ENCODE data around the gene KLHL30.

KLHL30 gene, protein sequence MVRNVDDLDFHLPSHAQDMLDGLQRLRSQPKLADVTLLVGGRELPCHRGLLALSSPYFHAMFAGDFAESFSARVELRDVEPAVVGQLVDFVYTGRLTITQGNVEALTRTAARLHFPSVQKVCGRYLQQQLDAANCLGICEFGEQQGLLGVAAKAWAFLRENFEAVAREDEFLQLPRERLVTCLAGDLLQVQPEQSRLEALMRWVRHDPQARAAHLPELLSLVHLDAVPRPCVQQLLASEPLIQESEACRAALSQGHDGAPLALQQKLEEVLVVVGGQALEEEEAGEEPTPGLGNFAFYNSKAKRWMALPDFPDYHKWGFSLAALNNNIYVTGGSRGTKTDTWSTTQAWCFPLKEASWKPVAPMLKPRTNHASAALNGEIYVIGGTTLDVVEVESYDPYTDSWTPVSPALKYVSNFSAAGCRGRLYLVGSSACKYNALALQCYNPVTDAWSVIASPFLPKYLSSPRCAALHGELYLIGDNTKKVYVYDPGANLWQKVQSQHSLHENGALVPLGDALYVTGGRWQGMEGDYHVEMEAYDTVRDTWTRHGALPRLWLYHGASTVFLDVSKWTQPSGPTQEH

DNA sequence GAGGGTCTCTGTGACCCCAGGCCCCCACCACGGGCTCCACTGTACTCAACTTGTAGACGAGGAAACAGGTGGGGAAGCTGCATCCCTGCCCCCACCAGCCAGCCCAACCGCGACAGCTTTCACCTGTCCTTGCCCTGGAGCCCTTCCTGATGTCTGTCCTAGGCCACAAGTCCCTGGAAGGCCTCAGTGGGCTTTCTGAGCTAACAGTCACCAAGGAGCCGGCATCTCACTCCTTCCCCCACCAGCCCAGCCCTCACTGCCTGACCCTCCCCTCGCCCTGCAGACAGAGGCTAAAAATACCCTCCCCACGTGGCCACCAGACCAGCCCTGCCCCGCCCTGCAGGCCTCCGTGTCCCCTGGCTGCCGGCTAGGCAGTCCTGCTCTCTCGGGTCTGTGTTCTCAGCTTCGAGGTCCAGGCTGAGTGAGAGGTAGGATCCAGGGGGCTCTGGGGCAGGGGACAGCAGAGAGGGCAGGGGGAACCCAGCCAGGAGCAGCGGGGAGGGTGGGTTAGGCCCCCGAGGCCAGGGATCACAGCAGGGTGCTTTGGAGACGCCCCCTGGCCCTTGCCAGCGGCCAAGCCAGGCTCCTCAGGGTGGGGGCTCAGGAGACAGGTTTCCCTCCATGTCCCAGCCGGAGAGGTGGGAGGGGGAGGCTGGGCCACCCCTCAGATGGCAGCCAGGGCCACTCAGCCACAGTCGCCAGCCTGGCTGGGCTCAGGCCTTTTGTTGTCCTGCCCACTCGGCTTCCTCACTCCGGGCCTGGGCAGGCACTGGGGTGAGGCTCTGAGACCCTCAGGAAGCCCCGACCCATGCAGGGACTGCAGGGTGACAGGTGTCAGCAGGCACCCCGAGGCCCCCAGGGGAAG is at the start of gene KLHL30:
TSS of gene KLHL30 (plus strand) at position 338 of the 865 bp plus-strand sequence. CDS start 2,087 bp downstream, outside the sequence.
- H3K27me3 Mint-ChIP-seq: no peaks in the 10 kb centered on the region

DNA sequence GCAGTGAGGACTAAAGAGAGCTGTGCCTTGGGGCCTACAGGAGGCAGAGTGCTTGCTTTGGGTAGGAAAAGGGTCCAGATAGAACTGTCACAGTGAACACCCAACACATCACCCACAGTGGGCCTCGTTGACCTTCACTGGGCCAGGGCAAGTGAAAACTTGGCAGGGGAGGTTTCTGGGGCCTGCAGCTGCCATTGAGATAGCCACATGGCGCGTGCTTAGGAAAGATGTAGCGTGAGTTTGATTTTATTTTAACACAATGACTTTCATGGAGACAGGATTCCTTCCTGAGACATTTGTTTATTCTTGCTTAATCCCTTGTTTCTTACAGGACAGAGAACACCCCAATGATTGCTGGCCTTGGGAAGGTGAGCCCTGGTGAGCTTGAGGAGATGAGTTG is 47.6 kb upstream of the KLHL30 start:
- Mint-ChIP-seq H3K9me3 (no peaks in the 10 kb centered on the region), H3K36me3 (peaks cover 6% of the 10 kb centered on the region), H3K27me3 (no peaks in the 10 kb centered on the region), H3K4me1 (no peaks in the 10 kb centered on the region), H3K4me3 (no peak overlapping the region), H3K27ac (no peak overlapping the region)

More for the DNA sequence above, at the start of gene KLHL30:
- Mint-ChIP-seq H3K36me3 (no peaks in the 10 kb centered on the region), H3K4me1 (peaks cover 8% of the 10 kb centered on the region), H3K27ac (no peak within 1 kb of the TSS), H3K4me3 (no peak within 1 kb of the TSS), H3K9me3 (no peaks in the 10 kb centered on the region)

DNA sequence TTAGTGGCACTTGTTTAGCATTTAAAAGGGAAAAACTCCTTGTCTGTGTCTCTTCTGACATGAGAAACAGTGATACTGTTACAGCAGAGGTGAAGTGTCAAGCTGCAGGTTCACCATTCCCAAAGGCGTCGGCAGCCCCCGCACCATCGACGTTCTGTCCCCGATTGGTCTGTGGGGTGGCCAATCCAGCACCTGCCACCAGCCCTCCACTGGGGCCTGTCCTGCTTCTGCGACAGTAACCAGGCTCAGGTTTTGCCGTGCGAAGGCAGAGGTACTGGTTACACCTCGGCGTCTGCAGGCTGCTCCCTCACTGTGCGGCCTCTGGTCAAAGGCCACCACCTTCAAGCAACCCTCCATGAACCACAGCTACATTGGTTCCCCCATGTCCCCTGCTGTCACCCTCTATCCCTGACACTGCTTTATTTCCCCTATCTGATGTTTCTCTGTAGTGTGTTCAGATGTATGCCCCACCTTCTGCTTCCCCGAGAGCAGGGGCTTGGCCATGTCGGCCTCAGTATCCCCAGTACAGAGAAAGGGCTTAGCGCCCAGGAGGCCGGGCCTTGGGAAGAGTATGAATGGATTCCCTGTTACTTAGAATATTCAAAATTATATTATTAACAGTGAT is 46.9 kb upstream of the KLHL30 start:
- peak overlapping the region; percentile 17 for H3K27ac Mint-ChIP-seq
- peaks cover 6% of the 10 kb centered on the region for H3K36me3 Mint-ChIP-seq
- H3K9me3 Mint-ChIP-seq: no peaks in the 10 kb centered on the region
- no peak overlapping the region for H3K4me3 Mint-ChIP-seq
- no peaks in the 10 kb centered on the region for H3K4me1 Mint-ChIP-seq
- no peaks in the 10 kb centered on the region for H3K27me3 Mint-ChIP-seq

DNA sequence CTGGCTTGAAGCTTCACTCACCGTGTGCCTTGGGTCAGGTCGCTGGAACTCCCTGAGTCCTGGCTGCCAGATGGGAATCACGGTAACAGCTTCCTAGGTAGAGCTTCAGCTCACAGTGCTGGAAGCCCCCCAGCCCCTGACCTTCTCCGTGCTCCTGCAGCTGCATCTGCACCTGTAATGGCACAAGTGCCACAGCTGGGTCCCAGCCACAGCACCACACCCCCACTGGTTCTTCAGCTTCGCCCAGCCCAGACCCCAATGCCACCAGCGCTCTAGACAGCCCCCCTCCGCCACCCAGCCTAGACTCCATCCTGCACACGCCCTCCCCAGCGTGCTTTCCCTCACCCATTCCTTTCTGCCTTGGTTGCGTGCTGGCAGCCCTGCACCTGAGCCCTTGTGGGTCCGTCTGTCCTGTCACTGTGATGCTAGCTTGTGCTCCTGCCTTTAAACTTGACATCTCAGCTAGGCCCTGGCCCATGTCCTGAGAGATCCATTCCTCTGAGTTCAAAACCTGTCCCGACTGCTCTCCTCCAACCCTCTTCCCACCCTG is 45.9 kb upstream of the KLHL30 start:
- peak overlapping the region; percentile 35 for H3K27ac Mint-ChIP-seq
- no peaks in the 10 kb centered on the region for H3K27me3 Mint-ChIP-seq
- no peaks in the 10 kb centered on the region for H3K9me3 Mint-ChIP-seq
- H3K36me3 Mint-ChIP-seq: peaks cover 6% of the 10 kb centered on the region
- H3K4me3 Mint-ChIP-seq: no peak overlapping the region
- no peaks in the 10 kb centered on the region for H3K4me1 Mint-ChIP-seq

DNA sequence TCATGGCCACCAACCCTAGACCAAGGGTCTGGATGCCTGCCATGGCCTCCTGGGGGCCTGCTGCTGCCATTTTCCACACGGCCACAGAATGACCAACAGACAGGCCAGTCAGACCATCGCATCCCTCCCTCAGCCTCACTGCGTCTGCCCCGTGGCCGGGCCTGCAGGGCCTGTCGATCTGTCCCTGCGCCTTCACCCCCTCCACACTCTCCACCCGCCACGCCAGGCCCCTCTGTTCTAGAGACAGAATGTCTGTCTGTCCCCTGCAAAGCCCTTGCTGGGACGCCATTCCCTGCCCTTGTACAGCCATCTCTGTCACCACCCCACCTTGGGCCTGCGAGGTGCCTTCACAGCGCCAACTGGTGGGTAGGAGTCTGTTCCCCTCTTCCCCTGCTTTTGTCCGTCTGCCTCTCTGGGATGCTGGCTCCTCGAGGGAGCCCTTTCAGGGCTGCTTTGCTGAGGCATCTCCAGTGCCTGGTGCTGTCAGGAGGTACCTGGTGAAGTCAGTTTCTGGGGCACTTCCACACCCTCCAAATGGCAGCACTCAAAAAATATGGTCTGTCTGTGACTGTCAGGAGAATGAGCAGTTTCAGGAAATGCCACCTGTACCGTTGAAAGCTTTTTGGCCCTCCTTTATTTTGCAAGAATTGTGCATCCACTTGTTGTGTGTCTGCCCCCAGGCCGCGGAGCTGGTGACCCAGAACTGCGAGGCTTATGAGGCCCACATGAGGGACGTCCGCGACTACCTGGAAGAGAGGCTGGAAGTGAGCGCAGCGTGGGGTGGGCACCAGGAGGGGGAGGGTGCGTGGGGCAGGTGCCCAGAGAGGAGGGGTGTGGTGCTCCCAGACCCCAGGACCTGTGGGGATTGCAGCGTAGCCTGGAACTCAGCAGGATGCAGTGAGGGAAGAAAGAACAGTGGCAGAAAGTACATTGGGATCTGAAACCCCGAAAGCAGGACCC is 45.0 kb upstream of the KLHL30 start:
- no peaks in the 10 kb centered on the region for H3K9me3 Mint-ChIP-seq
- H3K4me3 Mint-ChIP-seq: no peak overlapping the region
- peak overlapping the region; percentile 35 for H3K27ac Mint-ChIP-seq
- H3K27me3 Mint-ChIP-seq: no peaks in the 10 kb centered on the region
- H3K36me3 Mint-ChIP-seq: peaks cover 6% of the 10 kb centered on the region
- no peaks in the 10 kb centered on the region for H3K4me1 Mint-ChIP-seq

DNA sequence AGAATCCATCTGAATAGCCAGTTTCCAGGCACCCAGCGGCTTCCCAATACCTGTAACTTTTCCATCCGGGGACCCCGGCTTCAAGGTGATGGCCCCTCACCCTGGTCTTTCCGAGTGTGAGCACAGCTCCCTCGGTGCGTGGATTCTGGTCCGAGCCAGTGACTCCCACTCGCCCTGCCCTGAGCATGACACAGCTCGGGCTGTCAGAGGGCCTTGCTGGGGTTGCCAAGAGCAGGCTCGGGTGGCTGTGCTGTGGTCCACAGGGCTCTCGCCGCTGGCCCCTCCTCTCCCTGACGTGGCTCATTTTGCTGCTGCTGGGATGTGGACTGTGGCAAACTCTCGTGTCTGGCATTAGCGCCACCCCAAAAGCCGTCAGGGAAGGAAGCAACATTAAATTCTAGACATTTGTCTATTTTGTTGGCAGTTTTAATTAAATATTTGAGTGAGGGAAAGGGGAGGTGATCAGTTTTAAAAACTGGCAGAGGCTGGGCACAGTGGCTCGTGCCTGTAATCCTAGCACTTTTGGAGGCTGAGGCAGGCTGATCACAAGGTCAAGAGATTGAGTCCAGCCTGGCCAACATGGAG is 43.9 kb upstream of the KLHL30 start:
- Mint-ChIP-seq H3K27me3 (no peaks in the 10 kb centered on the region), H3K36me3 (peaks cover 6% of the 10 kb centered on the region), H3K4me1 (peaks cover 3% of the 10 kb centered on the region), H3K9me3 (no peaks in the 10 kb centered on the region), H3K27ac (no peak overlapping the region), H3K4me3 (no peak overlapping the region)

DNA sequence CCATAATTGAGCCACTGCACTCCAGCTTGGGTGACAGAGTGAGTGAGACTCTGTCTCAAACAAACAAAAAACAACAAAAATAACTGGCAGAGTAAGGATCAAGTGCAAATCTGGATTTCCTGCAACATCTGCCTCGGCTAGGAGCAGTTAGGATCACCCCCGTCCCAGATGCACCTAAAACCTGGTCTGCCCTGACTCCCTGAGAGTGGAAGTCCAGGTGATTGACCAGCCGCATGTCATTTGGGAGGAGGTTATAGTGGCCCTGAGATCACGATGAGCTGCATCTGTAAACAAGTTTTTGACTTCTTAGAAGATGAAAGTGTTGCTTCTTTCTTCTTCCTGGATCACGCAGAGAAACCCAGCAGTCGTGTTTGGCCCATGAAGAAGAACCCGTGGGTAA is 43.3 kb upstream of the KLHL30 start:
- peaks cover 6% of the 10 kb centered on the region for H3K36me3 Mint-ChIP-seq

DNA sequence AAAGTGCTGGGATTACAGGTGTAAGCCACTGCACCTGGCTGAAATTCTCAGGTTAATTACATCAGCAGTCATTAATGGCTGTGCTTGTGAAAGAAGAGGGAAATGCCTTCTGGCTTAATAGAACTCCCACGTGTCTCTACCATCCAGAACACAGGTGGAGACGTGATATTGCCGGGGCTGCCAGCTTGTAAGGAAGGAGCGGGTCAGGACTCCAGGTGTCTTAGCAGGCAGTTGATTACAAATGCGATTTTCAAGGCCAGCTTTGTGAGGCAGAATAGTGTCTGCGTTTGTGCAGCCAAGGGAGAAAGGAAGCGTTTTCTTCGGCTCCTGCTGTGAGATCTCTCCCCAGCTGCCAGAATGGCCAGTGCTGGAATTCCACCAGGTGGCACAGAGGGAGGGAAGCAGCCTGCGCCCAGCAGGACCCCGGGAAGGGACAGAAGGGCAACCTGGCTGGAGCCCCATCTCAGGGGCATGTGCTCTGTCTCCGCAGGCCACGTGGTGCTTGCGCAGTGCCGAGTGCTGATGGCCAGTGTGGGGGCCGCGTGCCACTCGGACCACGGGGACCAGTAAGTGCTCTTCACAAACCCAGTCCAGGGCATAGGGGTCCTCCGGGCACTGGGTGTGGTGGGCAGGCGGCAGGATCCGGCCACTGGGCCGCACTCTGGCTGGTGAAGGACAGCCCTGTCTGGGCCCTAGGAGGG is 42.0 kb upstream of the KLHL30 start:
- H3K27me3 Mint-ChIP-seq: no peaks in the 10 kb centered on the region
- H3K4me3 Mint-ChIP-seq: no peak overlapping the region
- peaks cover 4% of the 10 kb centered on the region for H3K36me3 Mint-ChIP-seq
- H3K9me3 Mint-ChIP-seq: no peaks in the 10 kb centered on the region
- no peak overlapping the region for H3K27ac Mint-ChIP-seq
- H3K4me1 Mint-ChIP-seq: peaks cover 3% of the 10 kb centered on the region

More for the DNA sequence above, 43.3 kb upstream of the KLHL30 start:
- Mint-ChIP-seq H3K27ac (no peak overlapping the region), H3K27me3 (no peaks in the 10 kb centered on the region), H3K4me3 (no peak overlapping the region), H3K4me1 (peaks cover 3% of the 10 kb centered on the region), H3K9me3 (no peaks in the 10 kb centered on the region)

DNA sequence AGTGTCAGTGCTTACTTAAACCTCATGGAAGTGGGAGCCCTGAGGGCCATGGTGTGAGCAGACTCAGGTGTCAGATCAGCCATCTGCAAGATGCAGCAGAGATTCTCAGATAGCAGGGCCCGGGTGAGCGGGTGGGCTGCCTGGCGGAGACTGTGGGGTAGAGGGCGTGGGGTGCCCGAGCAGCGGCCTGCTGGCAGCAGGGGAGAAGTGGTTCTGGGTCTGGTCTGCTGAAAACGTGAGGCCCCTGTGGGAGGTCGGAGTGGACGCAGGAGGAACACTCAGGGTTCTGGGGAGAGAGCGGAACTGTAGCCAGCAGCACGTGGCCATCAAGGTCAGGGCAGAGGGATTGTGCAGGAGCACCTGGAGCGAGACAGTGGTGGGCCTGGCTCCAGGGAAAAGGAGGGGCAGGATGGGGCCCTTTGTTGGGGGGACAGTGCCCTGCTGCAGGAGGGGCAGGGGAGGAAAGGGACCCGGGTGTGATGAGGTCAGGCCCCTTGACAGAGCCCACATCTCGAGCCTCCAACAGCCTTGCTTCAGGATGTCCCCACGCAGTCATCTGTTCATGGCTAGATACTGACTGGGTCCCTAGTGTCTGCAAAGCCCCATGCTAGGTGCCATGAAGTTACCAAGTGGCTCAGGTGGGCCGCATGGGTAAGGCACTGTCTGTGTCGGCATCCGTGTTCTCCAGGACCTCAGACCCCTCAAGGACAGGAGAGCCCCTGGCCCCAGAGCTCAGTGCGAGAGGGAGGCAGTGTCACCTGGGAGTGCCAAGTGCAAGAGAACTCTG is 41.1 kb upstream of the KLHL30 start:
- Mint-ChIP-seq H3K36me3 (peaks cover 3% of the 10 kb centered on the region), H3K4me1 (peaks cover 3% of the 10 kb centered on the region), H3K27me3 (no peaks in the 10 kb centered on the region), H3K27ac (peak overlapping the region; percentile 23), H3K4me3 (no peak overlapping the region), H3K9me3 (no peaks in the 10 kb centered on the region)

DNA sequence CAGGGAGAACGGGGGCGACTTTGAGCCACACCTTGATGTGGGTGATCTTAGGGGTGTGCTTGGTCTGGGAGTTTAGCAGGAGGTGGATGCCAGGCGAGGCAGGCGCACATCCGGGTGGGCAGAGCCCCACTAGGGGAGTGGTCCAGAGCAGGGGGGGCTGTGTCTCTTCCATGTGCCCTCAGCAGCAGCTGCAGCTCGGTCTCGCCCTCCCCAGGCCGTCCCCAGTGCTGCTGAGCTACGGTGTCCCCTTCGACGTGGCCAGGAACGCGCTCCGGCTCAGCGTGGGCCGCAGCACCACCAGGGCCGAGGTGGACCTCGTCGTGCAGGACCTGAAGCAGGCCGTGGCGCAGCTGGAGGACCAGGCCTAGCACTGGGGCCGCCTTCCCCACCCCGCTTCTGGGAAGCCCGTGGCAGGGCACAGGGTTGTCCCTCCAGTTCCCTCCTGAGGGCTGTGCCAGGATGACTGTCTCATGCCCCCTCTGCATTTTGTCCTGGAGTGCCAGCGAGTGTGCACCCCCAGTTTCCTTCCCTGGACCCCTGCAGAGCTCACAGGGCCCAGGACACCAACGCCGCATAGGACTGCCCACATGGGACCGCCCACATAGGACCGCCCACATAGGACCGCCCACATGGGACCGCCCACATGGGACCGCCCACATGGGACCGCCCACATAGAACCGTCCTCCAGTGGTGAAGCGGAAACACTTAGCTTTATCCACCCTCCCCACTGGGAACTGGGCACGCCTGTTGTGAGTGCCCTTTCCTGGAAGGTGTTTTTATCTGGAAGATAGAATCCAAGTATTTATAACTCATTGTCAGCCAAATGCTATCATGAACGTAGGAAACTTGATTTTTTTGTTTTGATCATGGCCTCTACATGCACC is 40.2 kb upstream of the KLHL30 start:
- Mint-ChIP-seq H3K9me3 (no peaks in the 10 kb centered on the region), H3K27me3 (no peaks in the 10 kb centered on the region), H3K4me1 (peaks cover 3% of the 10 kb centered on the region), H3K4me3 (no peak overlapping the region), H3K27ac (peak overlapping the region; percentile 23), H3K36me3 (peaks cover 3% of the 10 kb centered on the region)

DNA sequence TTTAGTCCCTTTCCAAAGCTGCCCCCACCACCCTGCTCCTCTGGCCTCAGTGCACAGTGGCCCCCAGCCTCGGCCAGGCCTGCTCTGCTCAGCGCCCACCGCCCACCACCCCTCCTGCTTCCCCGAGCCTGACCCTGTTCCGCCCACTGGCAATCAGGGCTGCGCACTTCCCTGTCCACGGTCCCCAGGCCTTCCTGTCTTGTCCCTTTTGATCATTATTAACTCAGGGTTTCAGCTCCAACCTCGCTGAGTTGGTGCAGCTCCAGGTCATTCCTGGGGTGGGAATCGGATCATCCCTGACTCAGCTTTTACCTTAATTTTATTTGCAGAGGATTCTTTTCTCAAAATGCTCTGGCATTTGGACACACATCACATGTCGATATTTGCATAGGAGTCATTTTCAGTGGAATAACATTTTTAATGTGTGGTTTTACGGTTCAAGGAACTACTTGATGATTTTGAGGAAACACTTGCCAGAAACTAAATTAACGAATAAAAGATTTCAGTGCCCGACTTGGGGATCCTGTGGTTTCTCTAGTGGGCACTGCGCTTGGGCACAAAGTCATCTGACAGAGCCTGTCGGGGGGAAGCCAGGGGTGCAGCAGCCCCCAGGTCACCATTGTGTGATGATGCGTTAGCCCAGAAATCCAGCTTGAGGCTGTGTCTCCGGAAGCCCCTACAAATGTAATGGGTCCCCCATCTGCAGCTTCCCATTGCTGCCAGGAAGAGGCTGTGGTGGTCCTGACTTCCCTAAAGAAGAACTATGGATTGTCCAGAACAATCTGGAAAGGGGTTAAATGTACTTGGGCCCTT is 39.4 kb upstream of the KLHL30 start:
- Mint-ChIP-seq H3K4me3 (no peak overlapping the region), H3K27me3 (no peaks in the 10 kb centered on the region), H3K4me1 (peaks cover 3% of the 10 kb centered on the region), H3K36me3 (peaks cover 3% of the 10 kb centered on the region), H3K9me3 (no peaks in the 10 kb centered on the region), H3K27ac (no peak overlapping the region)

DNA sequence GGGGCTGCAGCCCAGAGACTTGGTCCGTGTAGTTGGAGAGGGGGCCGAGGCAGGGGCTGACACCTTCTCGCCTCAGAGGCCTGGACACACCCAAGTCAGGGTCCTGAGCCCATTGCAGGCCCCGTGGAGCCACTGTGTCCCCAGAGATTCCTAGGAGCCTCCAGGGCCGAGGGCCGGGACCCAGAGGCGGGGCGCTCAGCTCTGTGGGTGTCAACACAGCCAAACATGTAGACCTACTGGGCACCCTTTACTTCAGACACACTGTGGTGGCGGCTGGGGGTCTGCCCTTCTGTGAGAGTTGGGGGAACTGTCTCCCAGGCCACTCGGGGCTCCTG is 38.8 kb upstream of the KLHL30 start:
- H3K9me3 Mint-ChIP-seq: no peaks in the 10 kb centered on the region

More for the DNA sequence above, 38.8 kb upstream of the KLHL30 start:
- Mint-ChIP-seq H3K4me1 (peaks cover 3% of the 10 kb centered on the region), H3K27me3 (no peaks in the 10 kb centered on the region), H3K4me3 (no peak overlapping the region), H3K36me3 (peaks cover 3% of the 10 kb centered on the region), H3K27ac (no peak overlapping the region)
